NCI-H1694 treated with DMSO at 0.1 percent for 48 hours (cell line): Measurements from ENCODE around the gene PNMA8B.
A peak's percentile ranks its signal among the peaks of the same experiment; 100 is the strongest.
"Not testable (repeated sequence)": the region's sequence is repeated elsewhere in the genome, so short reads cannot be mapped to it uniquely, and the experiment has no call there.

ENCODE experiments used
- DNase-seq: peaks from one replicate; lab custom pipeline; 2025; lab: John Stamatoyannopoulos, UW

Gene PNMA8B, protein sequence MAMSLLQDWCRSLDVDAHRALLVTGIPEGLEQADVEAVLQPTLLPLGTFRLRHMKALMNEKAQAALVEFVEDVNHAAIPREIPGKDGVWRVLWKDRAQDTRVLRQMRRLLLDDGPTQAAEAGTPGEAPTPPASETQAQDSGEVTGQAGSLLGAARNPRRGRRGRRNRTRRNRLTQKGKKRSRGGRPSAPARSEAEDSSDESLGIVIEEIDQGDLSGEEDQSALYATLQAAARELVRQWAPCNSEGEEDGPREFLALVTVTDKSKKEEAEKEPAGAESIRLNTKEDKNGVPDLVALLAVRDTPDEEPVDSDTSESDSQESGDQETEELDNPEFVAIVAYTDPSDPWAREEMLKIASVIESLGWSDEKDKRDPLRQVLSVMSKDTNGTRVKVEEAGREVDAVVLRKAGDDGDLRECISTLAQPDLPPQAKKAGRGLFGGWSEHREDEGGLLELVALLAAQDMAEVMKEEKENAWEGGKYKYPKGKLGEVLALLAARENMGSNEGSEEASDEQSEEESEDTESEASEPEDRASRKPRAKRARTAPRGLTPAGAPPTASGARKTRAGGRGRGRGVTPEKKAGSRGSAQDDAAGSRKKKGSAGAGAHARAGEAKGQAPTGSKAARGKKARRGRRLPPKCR

DNA sequence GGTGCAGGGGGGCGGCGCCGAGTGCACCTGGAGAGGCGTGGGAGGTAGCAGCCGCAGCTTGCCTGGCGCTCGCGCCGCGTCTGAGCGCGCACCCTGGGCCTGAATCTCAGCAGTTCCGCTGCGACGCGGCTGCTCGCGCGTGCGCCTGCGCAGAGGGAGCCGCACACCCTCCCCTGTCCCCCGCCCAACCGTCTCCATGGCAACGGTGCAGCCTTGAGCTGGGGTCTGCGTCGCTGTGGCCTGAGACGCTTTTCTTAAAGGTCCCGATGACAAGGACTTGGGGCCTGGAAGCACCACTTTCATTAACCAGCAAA, at the start of gene PNMA8B:
PNMA8B (minus strand) TSS at position 82 of the 314 bp plus-strand sequence. CDS start 402 bp downstream, outside the sequence.
- DNase-seq = peak; percentile 51

DNA sequence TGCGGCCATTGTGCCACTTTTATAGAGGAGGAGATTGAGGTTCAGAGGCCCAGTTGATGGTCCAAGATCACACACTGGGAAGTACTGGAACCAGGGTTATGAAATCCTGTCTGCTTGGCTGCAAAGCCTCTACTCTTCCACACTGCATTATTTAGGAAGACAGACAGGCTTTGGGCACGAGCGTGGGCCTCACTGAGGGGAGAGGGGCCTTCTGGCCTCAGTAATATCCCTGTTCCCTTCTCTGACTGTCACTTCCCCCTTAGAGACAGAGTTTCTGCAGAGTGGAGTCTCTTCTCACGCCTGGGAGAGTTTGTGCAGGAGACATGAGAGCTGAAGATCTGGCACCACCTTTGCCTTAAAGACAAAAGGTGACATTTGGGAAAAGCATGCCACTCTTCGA, 49.0 kb upstream of the PNMA8B start:
- DNase-seq = no peak

DNA sequence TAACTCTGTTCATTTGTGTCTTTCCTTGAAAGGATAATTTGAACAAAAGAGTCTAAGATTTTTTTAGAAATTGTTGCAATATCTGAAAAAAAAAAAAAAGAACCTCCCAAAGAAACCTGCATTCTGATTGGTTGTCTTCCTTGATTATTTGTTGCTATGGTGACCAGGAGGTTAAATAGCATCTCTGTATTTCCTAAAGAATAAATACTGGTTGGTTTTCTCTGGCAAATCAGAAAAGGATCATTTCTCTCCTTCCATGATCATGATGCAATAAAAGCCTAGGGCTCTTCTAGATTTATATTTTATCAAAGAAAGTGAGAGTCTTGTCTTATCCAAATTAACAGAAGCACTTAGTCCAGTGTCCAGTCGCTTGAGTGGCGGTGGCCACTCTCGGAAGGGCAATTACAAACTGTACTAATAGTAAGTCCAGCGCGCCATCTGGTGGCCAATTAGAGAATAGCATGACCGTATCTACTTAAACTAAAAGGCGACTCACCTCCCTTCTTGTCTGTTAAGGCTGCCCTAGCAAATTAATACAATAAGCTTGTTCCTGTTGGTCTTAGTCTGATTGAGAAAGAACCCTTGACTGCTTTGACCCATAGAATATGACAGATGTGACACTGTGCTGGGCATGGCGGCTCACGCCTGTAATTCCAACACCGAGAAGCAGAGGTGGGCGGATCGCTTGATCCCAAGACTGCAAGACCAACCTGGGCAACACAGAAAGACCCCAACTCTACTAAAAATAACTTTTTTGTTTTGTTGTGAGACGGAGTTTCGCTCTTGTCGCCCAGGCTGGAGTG, 47.0 kb upstream of the PNMA8B start:
- peak; percentile 92 for DNase-seq

DNA sequence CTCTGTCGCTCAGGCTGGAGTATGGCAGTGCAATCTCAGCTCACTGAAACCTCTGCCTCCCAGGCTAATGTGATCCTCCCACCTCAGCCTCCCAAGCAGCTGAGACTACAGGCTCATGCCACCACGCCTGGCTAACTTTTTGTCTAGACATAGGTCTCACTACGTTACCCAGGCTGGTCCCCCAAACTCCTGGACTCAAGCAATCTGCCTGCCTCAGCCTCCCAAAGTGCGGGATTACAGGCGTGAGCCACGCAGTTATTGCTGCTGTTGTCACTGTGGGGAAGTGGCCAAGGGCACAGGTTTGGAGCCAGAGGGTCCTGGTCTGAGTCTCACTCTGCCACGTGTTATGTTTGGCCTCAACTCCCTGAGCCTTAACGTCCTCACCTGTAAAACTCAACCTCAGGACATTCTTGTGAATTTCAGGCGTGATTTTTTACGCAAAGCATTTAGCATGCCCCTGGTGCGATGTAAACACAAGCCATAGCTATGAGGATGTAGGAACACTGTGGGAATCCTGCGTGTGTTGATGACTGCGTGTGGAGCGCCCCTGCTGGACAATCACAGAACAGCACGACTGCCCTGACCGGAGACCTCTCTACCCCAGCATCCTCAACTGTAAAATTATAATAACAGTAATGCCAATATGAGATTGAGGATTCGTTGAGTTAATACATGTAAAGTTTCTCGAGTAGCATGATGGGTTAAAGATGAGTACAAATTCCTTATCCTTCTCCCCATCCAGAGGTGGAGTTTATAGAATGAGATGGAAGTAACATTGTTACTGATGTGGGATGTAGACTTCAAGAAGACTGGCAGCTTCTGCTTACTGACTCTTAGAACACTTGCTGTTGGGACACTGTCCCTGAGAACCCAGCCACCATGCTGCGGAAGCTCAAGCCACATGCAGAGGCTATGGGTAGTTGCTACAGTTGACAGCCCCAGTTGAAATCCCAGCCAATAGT, 41.8 kb upstream of the PNMA8B start:
- DNase-seq = peak; percentile 28

DNA sequence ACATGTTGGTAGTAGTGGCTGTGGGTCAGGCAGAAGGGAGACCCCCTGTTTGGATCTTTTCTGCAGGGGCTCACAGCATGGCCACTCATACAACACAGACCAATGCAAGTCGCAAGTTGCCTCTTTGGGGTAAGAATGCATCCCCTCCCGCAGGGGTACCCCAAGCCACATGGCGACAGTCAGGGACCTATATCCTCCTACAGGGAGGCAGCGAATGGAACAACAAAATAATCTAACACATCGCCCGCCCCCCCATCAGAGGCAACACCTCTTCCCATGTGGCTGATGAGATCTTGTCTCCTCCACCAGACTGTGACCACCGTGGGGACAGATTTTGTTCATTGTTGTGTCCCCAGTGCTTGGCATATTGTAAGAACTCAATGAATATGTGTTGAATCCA, 40.7 kb upstream of the PNMA8B start:
- DNase-seq = no peak

DNA sequence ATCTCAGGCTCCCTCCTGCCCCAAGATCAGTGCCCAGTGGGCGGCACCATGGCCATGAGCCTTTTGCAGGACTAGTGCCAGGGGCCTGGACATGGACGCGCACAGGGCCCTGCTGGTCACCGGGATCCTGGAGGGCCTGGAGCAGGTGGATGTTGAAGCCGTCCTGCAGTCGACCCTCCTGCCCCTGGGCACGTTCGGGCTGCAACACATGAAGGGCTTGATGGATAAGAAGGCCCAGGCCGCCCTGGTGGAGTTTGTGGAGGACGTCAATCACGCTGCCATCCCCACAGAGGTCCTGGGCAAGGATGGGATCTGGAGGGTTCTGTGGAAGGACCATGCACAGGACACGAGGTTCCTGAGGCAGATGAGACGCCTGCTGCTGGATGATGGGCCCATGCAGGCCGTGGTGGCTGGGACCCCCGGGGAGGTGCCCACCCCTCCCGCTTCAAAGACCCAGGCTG, 38.0 kb upstream of the PNMA8B start:
- DNase-seq = no peak

DNA sequence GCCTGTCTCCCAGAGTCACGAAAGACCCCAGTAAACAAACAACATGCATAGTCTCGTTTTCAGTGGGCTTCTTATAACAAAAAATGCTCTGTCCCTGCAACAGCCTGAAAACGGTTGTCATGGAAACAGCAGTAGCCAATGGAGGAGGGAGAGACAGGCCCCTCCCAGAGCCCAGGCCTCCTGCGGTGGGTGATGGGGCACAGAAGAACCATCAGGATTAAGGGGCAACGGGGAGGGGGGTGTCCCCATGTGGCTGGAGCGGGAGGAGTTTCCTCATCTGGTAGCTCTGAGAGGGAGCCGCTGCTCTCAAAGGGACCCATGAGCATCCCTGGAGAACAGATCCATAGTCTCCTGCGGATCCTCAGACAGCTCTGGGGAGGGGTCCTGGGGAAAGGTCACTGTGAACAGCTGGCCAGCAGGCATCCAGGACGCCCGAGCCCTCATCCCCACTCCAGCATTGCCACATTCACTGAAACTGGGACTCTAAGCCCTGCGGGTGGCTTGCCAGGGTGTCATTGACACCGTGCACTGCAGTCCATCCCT, 37.5 kb upstream of the PNMA8B start:
- no peak for DNase-seq

DNA sequence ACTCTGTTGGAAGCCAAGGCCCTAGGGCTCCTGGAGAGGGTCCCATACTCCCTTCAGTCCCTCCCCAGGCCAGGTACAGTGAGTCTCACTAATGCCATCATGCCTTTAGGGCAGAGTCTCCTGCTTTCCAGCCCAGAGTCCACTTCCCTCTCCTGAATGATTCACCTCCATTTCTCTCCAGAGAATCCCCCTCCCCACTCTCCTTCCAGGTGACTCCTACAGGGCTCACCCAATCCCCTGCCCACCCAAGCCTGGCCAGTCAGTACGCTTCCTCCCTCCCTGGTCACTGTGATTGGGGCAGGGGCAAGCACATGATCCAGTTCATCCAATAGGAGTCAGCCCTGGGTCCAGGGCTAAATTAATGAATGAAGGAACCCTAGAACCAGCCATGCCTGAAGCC, 35.0 kb upstream of the PNMA8B start:
- DNase-seq = no peak

DNA sequence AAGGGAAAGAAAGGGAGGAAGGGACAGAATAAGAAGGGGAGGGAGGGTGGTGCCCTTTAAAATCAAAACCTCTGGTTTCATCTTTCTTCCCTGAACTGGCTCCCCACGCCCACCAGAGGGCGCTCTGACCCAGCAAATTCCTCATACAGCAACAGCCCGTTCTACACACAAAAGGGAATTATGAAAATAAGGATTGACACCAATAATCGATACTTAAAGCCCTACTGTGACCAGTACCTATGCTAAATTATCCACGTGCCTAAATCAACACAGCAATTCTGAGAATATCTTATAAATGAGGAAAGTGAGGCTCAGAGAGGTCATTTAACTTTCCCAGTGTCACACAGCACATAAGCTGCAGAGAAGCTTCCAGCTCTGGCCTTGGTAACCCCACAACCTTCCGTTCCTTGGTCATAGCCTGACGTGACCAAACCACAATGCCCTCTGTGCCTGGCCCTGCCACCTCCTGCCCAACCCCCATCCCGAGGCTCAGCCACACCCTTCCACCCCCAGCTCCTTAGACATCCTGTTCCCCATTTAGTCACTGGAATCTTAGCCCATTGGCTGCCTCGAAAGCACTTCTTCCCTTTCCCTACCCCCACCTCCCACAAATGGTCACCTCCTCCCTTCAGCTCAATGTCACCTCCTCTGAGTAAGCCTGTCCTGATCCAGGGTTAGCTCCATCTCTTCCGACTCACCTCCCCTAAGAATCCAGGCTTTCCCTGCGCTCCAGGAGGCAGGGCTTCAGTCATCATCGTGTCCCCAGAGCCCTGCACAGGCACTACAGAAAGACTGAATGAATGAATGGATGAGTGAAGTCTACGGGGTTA, 34.2 kb upstream of the PNMA8B start:
- peak; percentile 65 for DNase-seq

DNA sequence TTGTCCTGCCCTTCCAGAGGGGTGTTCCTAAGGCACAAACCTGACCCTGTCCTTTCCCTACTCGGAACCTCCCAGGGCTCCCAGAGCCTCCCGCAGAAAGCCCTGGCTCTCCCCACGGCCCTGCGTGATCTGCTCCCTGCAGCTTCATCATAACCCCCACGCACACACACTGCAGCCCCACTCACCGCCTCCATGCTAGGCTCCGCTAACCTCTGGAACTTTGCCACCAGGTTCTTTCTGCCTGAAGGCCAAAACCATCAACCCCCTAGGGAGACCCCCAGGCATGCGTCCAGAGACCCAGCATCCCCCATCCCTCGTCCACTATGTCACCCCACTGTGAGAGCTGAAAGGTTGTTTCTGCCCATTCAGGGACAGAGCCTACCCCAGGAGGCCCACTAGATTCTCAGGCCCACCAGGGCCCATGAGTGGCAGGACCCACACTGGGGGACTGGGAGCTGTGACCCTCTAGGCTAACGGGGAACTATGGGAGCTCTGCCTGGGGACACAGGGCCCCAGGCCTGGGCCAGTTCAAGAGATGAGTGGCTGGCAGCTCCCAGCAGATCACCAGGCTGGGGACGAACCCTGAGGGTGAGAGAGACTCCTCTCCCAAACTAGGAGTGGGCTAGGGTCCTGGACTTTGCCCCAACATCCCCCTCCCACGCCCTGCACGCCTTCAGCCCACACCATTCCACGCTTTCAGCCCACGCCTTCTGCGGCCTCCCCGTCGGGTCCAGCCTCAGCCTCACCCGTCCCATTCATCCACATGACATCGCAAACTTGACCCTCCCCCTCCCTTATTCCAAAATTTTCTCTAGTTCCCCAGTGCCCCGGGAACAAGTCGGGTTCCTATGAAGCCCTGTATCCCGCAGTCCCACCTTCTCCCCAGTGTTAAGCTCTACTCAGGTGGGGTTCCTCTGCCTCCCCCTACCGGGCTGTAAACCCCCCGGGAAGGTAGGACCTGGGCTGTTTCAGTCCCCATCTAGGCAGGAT, 33.2 kb upstream of the PNMA8B start:
- DNase-seq = no peak

DNA sequence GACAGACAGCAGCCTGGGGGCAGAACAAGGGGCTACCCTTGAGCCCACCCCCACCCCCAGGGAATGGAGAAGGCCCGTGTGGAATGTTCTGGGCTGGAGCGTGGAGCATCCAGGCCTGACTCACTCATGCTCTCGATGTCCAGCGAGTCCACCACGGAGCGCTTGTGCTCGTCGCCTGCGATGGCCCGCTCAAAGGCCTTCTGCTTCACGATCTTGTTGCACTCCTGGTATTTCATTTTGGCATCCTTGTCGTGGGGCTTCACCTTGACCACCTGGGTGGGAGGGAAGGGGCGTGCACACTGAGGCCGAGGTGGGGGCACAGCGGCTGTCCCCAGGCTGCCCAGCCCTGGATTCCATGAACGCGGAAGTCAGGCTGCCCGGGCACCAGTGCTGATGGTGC, 31.1 kb upstream of the PNMA8B start:
- not testable (repeated sequence) for DNase-seq

DNA sequence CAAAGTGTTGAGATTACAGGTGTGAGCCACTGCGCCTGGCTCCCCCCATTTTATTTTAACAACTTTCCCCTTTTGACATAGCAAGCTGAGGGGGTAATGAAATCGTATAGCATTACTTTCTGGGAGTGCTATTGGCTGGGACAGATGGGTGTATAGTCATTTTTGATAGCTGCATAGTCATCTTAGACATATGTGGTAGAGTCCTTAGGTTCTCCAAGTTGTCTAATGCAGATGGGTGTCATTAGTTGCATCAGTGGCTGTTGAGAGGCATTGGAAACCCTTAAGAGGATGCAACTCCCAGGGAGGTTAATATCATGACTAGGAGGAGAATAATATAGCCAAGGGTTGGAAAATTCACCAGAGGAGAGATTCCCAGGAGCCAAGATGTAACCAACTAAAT, 28.6 kb upstream of the PNMA8B start:
- DNase-seq = no peak

DNA sequence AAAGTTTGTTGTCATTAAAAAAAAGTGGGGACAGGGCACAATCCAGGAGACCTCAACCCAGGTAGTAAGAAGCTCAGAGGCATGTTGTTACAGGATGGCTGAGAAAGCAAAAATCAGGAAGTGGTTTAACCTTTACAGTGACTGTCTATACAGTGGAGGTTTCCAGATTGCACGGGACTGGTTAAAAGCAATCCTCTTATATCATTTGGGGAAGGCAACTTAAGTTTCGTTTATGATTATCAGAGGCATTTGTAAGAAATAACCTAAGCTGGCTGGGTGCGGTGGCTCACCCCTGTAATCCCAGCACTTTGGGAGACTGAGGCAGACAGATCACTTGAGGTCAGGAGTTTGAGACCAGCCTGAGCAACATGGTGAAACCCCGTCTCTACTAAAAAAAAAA, 27.3 kb upstream of the PNMA8B start:
- DNase-seq = not testable (repeated sequence)

DNA sequence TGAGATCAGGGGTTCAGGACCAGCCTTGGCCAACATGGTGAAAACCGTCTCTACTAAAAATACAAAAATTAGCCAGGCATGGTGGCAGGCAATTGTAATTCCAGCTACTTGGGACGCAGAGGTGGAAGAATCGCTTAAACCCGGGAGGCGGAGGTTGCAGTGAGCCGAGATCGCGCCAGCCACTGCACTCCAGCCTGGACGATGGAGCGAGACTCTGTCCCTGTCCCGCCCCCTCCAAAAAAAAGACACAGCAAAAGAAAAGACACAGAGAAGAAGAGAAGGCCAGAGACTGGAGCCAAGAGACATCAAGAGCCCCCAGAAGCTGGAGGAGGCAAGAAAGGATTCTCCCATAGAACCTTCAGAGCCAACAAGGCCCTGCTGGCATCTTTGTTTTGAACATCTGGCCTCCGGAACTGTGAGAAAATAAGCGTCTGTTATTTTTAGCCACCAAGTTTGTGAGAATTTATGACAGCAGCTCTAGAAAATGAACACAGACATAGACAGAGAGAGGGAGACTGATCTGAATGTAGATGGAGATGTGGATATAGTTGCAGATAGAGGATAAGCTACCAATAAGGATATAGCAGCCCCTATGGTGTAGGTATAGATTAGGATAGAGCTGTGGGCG, 25.7 kb upstream of the PNMA8B start:
- peak; percentile 41 for DNase-seq

DNA sequence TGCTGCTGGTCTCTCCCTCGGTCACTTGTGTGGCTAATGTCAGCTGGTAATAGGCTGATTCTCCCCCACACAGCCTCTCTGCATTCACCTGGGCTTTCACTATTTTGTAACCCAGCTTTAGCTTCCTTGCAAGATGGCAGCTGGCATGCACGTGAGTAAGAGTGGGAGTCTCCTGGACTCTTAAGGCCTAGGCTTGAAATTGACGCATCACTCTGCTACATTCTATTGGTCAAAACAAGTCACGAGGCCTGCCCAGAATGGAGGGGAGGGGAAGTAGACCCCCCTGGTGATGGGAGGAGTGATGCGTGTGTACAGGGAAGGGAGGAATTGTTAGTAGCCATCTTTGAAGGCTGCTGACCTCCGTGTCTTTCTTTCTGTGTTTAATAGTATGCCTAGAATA, 24.9 kb upstream of the PNMA8B start:
- DNase-seq = no peak

DNA sequence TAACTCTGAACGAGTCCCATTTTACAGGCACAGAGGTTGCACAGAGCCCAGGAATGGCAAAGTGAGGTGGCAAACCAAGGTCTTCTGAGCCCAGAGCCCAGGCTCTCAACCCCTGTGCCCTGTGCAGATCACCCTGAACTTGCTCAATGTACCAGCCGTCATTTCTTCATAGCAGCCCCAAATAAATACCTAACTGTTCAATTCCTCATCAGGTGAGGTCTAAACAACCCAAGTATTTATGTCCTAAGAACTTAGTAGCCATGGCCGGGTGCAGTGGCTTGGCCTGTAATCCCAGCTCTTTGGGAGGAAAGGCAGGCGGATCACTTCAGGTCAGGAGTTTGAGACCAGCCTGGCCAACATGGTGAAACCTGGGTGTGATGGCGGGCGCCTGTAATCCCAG, 21.8 kb upstream of the PNMA8B start:
- DNase-seq = no peak

DNA sequence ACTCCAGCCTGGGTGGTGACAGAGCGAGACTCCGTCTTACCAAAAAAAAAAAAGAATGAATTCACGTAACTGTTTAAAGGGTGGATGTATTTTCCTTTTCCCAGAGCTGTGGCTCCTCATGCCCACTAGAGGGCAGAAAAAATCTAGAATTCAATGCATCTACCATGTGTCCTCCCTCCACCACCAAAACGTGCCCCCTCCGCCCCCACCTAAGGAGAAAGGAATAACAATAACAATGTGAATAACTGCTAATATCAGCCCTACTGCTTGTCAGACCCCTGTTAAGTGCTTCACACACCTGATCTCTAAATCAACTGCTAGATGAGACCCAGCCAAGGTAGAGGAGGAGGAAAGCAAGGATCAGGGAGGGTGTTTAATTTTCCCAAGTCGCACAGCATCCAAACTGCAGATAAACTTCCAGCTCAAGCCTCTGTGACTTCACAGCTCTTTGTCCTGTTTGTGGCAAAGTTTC, 20.2 kb upstream of the PNMA8B start:
- peak; percentile 58 for DNase-seq

DNA sequence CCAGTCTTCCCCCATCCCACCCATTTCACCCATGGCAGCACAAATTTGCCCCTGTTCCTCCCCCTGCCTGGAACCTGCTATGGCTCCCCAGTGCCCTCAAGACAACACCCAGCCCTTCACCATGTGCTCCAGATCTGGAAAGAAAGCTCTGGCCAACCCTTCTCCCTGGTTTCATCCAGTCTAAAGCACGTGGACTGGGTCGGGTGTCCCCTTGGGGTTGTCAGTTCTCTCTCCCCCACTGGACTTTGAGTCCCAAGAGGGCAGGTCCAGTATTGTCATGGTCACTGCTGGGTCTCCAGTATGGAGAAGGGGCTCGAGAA, 19.6 kb upstream of the PNMA8B start:
- DNase-seq = no peak
